Measurements from ENCODE around the gene RNF41.
"Not testable (repeated sequence)": the region's sequence is repeated elsewhere in the genome, so short reads cannot be mapped to it uniquely, and the experiment has no call there.

Gene RNF41

GRCh38 chr12:56159482-56160192 lies 62.1 kb downstream of the RNF41 start:
- Histone ChIP-seq H3K27me3 (ENCODE audit: insufficient read depth, low read length) (no peaks in the 10 kb centered on the region), H3K27ac (ENCODE audit: low read depth, low read length) (peak overlapping the region; percentile 84), H3K79me2 (ENCODE audit: control insufficient read depth, insufficient read depth, low read length, unreplicated experiment) (peaks cover 33% of the 10 kb centered on the region), H2AFZ (ENCODE audit: low read length, unreplicated experiment) (no peak overlapping the region), H3K36me3 (ENCODE audit: insufficient read depth, low read length) (peaks cover 45% of the 10 kb centered on the region; the same call in 1 of the 2 replicates), H3K4me1 (ENCODE audit: control insufficient read depth, insufficient read depth, low read length, unreplicated experiment) (peaks cover 22% of the 10 kb centered on the region), H3K4me3 (ENCODE audit: low read depth, low read length) (peak overlapping the region; percentile 96)

GRCh38 chr12:56158926-56159461 lies 62.7 kb downstream of the RNF41 start:
- Histone ChIP-seq H3K4me1 (ENCODE audit: control insufficient read depth, insufficient read depth, low read length, unreplicated experiment) (peaks cover 22% of the 10 kb centered on the region), H3K27me3 (ENCODE audit: insufficient read depth, low read length) (no peaks in the 10 kb centered on the region), H3K27ac (ENCODE audit: low read depth, low read length) (peak overlapping the region; percentile 84), H3K36me3 (ENCODE audit: insufficient read depth, low read length) (peaks cover 42% of the 10 kb centered on the region; the same call in 1 of the 2 replicates), H3K79me2 (ENCODE audit: control insufficient read depth, insufficient read depth, low read length, unreplicated experiment) (peaks cover 33% of the 10 kb centered on the region), H2AFZ (ENCODE audit: low read length, unreplicated experiment) (no peak overlapping the region), H3K4me3 (ENCODE audit: low read depth, low read length) (peak overlapping the region; percentile 96)

GRCh38 chr12:56158029-56158925 lies 63.4 kb downstream of the RNF41 start, which contains the start of gene MYL6:
Gene MYL6, plus strand, starts transcription at chr12:56158359. Its CDS starts 43 bp downstream, at chr12:56158402.
- Histone ChIP-seq H2AFZ (ENCODE audit: low read length, unreplicated experiment) (peak within 1 kb of the TSS; percentile 57), H3K36me3 (ENCODE audit: insufficient read depth, low read length) (peaks cover 35% of the 10 kb centered on the region; the same call in 1 of the 2 replicates), H3K27me3 (ENCODE audit: insufficient read depth, low read length) (no peaks in the 10 kb centered on the region), H3K4me1 (ENCODE audit: control insufficient read depth, insufficient read depth, low read length, unreplicated experiment) (peaks cover 28% of the 10 kb centered on the region), H3K4me3 (ENCODE audit: low read depth, low read length) (peak within 1 kb of the TSS; percentile 96), H3K27ac (ENCODE audit: low read depth, low read length) (peak within 1 kb of the TSS; percentile 84), H3K79me2 (ENCODE audit: control insufficient read depth, insufficient read depth, low read length, unreplicated experiment) (peaks cover 33% of the 10 kb centered on the region)

- H3K27me3 ChIP-seq (ENCODE audit: insufficient read depth, low read length), result no peaks in the 10 kb centered on the region
- H2AFZ ChIP-seq (ENCODE audit: low read length, unreplicated experiment), result peak overlapping the region; percentile 57
- peaks cover 33% of the 10 kb centered on the region for H3K79me2 ChIP-seq (ENCODE audit: control insufficient read depth, insufficient read depth, low read length, unreplicated experiment)
- H3K27ac ChIP-seq (ENCODE audit: low read depth, low read length), result peak overlapping the region; percentile 49
- H3K36me3 ChIP-seq (ENCODE audit: insufficient read depth, low read length), result peaks cover 30% of the 10 kb centered on the region; the same call in 1 of the 2 replicates
- peak overlapping the region; percentile 74 for H3K4me3 ChIP-seq (ENCODE audit: low read depth, low read length)
- peaks cover 32% of the 10 kb centered on the region for H3K4me1 ChIP-seq (ENCODE audit: control insufficient read depth, insufficient read depth, low read length, unreplicated experiment)
Measured at GRCh38 chr12:56157201-56158028, 64.3 kb downstream of the RNF41 start.

- not testable (repeated sequence) for H2AFZ ChIP-seq (ENCODE audit: low read length, unreplicated experiment); H3K27me3 ChIP-seq (ENCODE audit: insufficient read depth, low read length)
- peak overlapping the region; percentile 49 for H3K27ac ChIP-seq (ENCODE audit: low read depth, low read length)
- H3K79me2 ChIP-seq (ENCODE audit: control insufficient read depth, insufficient read depth, low read length, unreplicated experiment), result peaks cover 35% of the 10 kb centered on the region
- H3K36me3 ChIP-seq (ENCODE audit: insufficient read depth, low read length), result peaks cover 24% of the 10 kb centered on the region; the same call in 1 of the 2 replicates
- H3K4me3 ChIP-seq (ENCODE audit: low read depth, low read length), result peak overlapping the region; percentile 74
- H3K4me1 ChIP-seq (ENCODE audit: control insufficient read depth, insufficient read depth, low read length, unreplicated experiment), result peaks cover 30% of the 10 kb centered on the region
Measured at GRCh38 chr12:56156464-56157200, 65.1 kb downstream of the RNF41 start.

- no peak overlapping the region for H2AFZ ChIP-seq (ENCODE audit: low read length, unreplicated experiment)
- no peaks in the 10 kb centered on the region for H3K27me3 ChIP-seq (ENCODE audit: insufficient read depth, low read length)
- peaks cover 24% of the 10 kb centered on the region for H3K79me2 ChIP-seq (ENCODE audit: control insufficient read depth, insufficient read depth, low read length, unreplicated experiment)
- H3K27ac ChIP-seq (ENCODE audit: low read depth, low read length), result no peak overlapping the region
- peaks cover 12% of the 10 kb centered on the region; the same call in 1 of the 2 replicates for H3K36me3 ChIP-seq (ENCODE audit: insufficient read depth, low read length)
- H3K4me3 ChIP-seq (ENCODE audit: low read depth, low read length), result no peak overlapping the region
- peaks cover 29% of the 10 kb centered on the region for H3K4me1 ChIP-seq (ENCODE audit: control insufficient read depth, insufficient read depth, low read length, unreplicated experiment)
Measured at GRCh38 chr12:56155256-56155845, 66.4 kb downstream of the RNF41 start.

GRCh38 chr12:56154818-56155217 lies 66.9 kb downstream of the RNF41 start:
- Histone ChIP-seq H3K27me3 (ENCODE audit: insufficient read depth, low read length) (no peaks in the 10 kb centered on the region), H3K79me2 (ENCODE audit: control insufficient read depth, insufficient read depth, low read length, unreplicated experiment) (peaks cover 19% of the 10 kb centered on the region), H3K27ac (ENCODE audit: low read depth, low read length) (no peak overlapping the region), H2AFZ (ENCODE audit: low read length, unreplicated experiment) (no peak overlapping the region), H3K4me3 (ENCODE audit: low read depth, low read length) (no peak overlapping the region), H3K4me1 (ENCODE audit: control insufficient read depth, insufficient read depth, low read length, unreplicated experiment) (peaks cover 27% of the 10 kb centered on the region), H3K36me3 (ENCODE audit: insufficient read depth, low read length) (peaks cover 7% of the 10 kb centered on the region; the same call in 1 of the 2 replicates)

GRCh38 chr12:56154246-56154771 lies 67.4 kb downstream of the RNF41 start:
- no peak overlapping the region for H2AFZ ChIP-seq (ENCODE audit: low read length, unreplicated experiment)
- H3K27ac ChIP-seq (ENCODE audit: low read depth, low read length), result no peak overlapping the region
- no peak overlapping the region for H3K4me3 ChIP-seq (ENCODE audit: low read depth, low read length)

GRCh38 chr12:56153678-56154065 lies 68.0 kb downstream of the RNF41 start:
- no peaks in the 10 kb centered on the region; the same call in 1 of the 2 replicates for H3K36me3 ChIP-seq (ENCODE audit: insufficient read depth, low read length)
- peaks cover 25% of the 10 kb centered on the region for H3K4me1 ChIP-seq (ENCODE audit: control insufficient read depth, insufficient read depth, low read length, unreplicated experiment)
- H3K4me3 ChIP-seq (ENCODE audit: low read depth, low read length), result peak overlapping the region; percentile 83
- H3K27ac ChIP-seq (ENCODE audit: low read depth, low read length), result no peak overlapping the region
- H3K27me3 ChIP-seq (ENCODE audit: insufficient read depth, low read length), result no peaks in the 10 kb centered on the region
- peaks cover 7% of the 10 kb centered on the region for H3K79me2 ChIP-seq (ENCODE audit: control insufficient read depth, insufficient read depth, low read length, unreplicated experiment)
- H2AFZ ChIP-seq (ENCODE audit: low read length, unreplicated experiment), result no peak overlapping the region

More at GRCh38 chr12:56154246-56154771, 67.4 kb downstream of the RNF41 start:
- Histone ChIP-seq H3K79me2 (ENCODE audit: control insufficient read depth, insufficient read depth, low read length, unreplicated experiment) (peaks cover 14% of the 10 kb centered on the region), H3K4me1 (ENCODE audit: control insufficient read depth, insufficient read depth, low read length, unreplicated experiment) (peaks cover 25% of the 10 kb centered on the region), H3K27me3 (ENCODE audit: insufficient read depth, low read length) (no peaks in the 10 kb centered on the region), H3K36me3 (ENCODE audit: insufficient read depth, low read length) (peaks cover 2% of the 10 kb centered on the region; the same call in 1 of the 2 replicates)
